NCI-H460 (cell line): ENCODE measurements around the gene ZPBP. TPM values are rescaled to one million over a fixed set of nuclear protein-coding genes. Genes with fewer than 3 reads are reported as not detected.

Source experiments
- DNase-seq: peaks from one replicate; pipeline ENCODE4 v3.0.0-alpha.2; 2016; ENCODE audit warnings: low read depth; ENCODE audit errors: extremely low read depth
- polyA plus RNA-seq: library from polyadenylated mRNA; depleted of rRNA; stranded (reverse); fragments of >200 nt; gene quantifications from 2 replicates; pipeline ENCODE4 v1.2.3, GENCODE V29; 2014; cell fraction: nucleus; rRNA removed
- total RNA-seq: library from RNA; depleted of rRNA; stranded (reverse); fragments of >200 nt; shearing (Covaris generic); gene quantifications from 2 replicates; pipeline ENCODE4 v1.2.3, GENCODE V29; 2014; rRNA removed

The ZPBP gene, protein sequence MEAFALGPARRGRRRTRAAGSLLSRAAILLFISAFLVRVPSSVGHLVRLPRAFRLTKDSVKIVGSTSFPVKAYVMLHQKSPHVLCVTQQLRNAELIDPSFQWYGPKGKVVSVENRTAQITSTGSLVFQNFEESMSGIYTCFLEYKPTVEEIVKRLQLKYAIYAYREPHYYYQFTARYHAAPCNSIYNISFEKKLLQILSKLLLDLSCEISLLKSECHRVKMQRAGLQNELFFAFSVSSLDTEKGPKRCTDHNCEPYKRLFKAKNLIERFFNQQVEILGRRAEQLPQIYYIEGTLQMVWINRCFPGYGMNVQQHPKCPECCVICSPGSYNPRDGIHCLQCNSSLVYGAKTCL
- total RNA-seq = not detected in 2 replicates
- not detected in 2 replicates for polyA plus RNA-seq

DNA sequence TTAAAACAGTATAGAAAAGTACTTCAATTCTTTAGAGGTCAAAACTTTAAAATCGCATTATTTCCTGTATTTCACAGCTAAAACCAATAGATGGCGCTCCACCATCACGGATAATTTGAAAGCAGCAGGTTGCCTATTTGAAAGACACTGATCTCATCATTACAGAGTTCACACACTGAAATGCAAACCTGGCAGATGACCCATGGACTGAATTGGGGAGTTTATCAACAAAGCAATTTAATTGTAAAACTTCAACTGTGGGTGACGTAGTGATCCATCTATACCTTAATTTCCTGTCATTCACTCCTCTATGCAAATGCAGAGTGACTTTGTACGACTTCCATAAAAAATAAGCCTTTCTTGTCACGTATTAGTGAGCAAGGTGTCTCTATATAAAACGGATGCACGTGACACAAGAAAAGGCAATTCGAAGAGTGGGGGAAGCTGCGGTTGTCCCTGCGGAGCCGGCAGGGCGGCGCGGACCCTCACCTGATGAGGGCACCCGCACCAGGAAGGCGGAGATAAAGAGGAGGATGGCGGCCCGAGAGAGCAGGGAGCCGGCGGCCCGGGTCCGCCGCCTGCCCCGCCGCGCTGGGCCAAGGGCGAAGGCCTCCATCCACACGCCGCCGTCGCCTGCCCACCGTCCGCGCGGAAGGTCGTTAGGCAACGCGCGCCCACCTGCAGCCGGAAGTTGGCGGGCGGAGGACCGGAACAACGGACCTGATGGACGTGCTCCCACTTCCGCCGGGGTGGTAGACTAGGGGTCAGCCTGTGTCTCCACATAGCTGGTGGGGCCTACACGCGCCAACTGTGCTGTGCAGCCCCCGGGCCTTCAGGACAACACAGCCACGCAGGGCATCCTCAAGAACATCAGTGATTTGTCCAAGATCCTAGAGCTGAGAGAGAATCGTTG is at the start of gene ZPBP:
ZPBP (minus strand) TSS at position 668 of the 913 bp plus-strand sequence; CDS start at position 616, 52 bp downstream.
- peak; percentile 5 for DNase-seq

DNA sequence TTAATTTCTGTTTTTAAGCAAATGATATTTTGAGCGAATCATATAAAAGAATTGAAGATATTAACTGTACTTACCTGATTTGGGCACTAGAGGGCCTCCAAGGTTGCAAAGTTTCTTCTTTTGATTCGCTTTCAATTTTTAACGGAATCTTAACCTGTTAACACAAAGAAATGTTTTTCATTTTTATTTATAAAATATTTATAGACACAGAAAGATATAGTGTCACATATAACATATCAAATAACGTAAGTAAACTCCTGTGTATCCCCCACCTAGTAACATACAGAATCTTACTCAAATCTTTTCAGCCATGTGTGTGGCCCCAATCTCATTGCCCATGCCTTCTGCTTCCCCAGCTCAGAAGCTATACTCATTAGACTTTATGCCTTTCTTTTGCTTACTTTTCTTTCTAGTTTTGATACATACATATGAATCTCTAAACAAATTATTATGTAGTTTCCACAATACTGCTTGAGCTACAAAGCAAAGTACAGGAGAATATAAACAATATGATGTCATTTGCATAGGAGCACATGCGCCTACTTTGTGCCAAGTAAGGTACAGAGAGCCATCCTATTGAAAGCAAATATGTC is 49.5 kb upstream of the ZPBP start:
- no peak for DNase-seq

DNA sequence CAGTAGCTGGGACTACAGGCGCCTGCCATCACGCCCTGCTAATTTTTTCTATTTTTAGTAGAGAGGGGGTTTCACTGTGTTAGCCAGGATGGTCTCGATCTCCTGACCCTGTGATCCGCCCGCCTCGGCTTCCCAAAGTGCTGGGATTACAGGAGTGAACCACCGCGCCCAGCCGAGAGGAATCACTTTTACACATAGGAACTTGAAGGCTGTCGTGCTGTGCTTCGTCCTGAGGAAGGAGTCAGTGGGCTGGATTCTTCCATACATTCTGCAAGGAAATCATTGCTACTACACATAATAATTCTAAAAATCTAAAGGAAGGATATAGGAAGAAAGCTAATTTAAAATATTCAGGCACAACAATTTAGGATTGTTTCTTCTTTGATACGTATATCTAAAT is 48.8 kb upstream of the ZPBP start:
- DNase-seq = no peak

DNA sequence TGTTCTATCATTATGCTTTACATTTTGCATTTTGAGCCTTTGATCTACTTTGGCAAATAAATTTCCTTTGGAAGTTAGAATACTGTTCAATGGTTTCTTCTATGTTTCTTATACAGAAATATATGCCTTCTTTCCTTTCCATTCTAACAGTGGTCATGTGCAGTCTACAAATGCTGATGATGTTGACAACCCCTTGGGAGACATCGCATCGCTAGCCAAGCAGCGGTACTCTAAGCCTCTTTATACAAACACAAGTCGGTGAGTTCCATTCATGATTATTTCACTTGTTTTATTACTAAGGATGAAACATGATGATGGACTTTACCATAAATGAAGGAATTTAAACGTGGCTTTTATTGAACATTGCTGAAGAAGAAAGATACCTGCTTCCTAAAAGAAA is 48.1 kb upstream of the ZPBP start:
- DNase-seq = no peak

DNA sequence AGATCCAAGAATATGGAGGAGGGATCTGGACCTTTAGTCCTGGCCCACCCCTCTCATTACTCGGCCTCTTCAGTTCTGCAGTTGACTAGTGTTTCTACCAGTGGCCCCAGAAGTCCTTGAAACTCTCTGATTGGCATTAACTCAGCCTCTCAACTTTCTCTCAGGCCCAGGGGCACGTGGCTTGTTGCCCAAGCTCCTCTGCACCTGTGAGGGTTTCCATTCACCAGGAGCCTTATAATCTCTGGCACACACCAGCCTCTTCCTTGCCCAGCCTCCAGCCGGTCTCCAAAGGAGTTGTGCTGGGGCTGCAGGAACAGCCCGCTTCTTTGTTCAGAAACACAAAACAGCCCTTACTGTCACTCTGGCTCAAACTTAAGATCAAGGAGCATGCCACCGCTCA is 47.6 kb upstream of the ZPBP start:
- no peak for DNase-seq

DNA sequence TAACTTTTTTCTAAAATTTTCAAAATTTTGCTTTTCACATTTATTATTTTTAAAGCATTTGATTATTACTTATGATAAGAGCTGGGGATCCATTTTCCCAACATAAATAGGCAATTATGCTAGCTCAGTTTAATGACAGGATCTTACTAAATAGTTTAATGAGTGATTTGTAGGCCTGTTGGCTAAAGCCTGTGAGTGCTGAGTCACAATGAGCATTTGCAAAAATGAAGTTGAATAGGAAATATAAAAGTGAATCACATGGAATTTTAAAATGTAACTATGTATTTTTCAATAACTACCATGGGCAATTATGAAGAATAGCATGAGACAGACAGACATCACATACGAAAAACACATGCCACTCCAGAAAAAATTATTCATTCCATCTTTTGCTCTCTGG is 45.1 kb upstream of the ZPBP start:
- DNase-seq = no peak

DNA sequence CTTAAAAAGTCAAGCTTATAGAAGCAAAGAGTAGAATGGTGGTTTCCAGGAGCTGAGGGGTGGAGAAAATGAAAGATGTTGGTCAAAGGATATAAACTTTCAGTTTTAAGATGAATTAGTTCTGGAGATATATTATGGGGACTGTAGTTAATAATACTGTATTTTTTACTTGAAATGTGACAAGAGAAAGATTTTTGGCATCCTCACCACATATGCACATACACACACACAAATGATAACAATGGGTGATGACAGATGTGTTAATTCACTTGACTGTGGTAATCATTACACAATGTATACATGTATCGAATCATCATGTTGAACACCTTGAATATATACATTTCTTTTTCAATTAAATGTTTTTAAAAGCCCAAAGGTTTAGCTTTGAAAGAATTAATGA is 32.7 kb upstream of the ZPBP start:
- DNase-seq = no peak

DNA sequence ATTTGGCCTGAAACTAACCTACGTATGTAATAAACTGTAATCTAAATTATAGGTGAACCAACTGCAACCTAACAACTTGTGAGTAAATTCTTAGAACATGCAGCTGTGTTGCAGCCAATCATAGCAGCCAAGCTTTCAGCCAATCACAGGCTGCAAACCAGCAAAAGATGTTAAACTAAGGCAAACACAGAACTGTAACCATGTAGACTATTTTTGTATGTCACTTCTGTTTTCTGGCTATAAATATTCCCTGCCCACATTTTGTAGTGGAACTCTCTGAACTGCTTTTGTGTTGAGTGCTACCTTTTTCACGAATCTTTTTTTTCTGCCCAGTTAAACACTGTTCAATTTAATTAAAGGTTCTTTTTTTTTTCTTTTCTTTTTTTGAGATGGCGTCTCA is 28.2 kb upstream of the ZPBP start:
- DNase-seq = no peak

DNA sequence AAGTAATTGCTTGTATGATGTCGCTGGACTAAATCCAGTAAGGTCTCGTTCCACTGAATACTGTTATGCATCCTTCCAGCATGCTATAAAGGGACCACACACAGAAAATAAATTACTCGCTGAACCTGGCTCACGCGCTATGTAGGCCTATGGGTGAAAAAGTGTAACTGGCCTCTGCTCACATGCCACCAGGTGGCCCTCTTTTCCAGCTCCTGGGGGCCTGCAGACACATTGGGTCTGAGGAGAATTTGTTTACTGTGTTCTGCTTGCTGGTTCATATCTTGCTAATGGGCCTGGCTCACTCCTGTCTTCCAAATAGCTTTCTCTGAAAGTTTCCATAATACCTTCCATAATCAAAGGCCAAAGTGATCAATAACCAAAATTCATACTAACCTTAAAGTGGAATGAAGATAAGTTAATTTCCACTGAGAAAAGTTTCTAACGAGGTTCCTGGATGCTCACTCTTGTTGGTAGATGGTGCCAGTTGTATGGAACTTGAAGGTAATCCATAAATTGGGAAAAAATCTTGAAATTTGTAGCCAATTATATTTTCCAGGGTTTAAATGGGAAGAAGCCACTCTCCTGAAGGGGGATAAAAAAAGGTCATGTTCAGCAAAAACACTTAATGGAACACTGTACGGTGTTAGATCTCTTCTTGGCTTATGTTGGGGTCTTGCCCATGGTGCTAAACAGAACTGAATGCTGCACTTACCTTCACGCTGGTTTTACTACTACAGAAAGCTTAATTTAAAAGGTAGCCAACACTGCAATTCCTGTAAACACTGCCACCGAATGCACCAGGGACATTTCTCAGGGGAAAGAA is 27.0 kb upstream of the ZPBP start:
- DNase-seq = no peak

DNA sequence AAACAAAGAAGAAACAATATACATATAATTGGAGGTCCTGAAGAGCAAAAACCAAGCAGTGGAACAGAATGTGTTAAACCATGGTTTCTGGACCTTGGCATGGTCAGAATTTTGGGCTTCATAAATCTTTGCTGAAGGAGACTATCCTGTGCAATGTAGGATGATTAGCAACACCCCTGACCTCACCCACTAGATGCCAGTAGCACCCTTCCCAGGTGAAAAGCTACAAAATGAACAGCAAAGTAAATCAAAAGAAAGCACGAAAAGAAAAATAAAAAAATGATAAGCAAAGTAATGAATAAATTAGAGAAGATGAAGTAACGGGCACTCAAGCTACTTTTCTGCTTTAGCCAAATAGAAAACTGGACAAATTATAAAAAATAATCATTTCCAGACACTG is 19.2 kb upstream of the ZPBP start:
- no peak for DNase-seq

DNA sequence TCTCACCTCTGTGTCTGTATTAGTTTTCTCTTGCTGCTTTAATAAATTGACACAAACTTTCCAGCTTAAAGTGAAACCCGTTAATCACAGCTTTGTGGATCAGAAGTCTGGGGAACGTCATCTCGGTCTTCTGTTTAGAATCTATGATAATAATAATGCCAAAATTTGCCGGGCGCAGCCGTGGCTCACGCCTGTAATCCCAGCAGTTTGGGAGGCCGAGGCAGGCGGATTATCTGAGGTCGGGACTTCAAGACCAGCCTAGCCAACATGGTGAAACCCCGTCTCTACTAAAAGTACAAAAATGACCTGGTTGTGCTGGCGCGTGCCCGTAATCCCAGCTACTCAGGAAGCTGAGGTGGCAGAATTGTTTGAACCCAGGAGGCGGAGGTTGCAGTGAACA is 8.8 kb upstream of the ZPBP start:
- DNase-seq = no peak

DNA sequence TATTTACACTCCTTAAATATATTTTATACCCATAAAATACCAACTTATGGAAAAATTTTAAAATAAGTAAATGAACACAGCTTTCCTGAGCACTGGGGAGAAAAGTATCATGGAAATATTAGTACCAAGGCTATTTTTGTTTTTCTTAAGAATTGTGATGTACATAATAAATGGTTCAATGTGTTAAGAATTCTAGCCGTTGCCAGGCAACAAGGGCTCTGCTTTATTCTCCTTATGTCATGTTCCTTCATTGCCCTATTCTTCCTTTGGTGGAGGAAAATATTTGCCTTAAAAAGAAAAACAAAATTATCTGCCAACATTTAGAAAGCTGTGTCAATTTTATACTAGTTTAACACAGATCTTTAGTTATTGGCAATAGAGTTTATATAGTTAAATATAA is 2.6 kb upstream of the ZPBP start:
- DNase-seq = no peak

DNA sequence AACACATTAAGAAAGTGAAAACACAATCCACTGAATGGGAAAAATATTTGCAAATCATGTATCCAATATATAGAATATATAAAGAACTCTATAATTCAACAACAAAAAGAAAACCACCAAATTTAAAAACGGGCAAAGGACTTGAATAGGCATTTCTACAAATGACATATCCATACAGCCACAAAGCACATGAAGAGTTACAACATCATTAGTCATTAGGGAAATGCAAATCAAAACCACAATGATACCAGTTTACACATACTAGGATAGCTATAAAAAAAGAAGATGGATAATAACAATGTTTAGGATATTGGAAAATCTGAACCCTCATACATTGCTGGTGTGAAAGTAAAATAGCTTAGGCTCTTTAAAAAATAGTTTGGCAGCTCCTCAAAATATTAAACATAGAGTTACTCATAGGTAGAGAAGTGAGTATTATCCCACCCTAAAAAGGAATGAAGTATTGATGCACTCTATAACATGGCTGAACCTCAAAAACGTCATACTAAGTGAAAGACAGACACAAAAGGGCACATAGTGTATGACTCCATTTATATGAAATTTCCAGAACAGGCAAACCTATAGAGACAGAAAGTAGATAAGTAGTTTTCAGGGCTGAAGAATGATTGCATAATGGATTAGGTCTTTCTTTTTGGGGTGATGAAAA is 4.5 kb downstream of the ZPBP start:
- DNase-seq = no peak

DNA sequence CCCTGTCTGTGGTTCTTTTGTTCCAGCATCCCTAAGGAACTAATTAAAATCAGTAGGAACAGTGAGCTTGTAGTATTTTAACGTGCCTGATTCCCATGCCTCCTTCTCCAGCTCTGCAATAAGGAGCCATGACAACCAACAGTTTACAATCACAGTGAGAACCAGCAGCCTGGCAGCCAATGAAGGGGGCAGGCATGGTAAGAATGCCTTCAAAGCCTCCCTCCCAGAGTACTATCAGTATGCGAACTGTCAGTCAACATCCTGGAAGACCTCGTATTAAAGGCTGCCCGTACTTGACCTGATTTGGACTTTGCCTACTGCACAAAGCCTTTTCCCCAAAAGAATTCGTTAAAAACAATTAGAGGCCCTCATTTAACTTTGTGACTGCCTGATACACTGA is 7.7 kb downstream of the ZPBP start:
- no peak for DNase-seq

DNA sequence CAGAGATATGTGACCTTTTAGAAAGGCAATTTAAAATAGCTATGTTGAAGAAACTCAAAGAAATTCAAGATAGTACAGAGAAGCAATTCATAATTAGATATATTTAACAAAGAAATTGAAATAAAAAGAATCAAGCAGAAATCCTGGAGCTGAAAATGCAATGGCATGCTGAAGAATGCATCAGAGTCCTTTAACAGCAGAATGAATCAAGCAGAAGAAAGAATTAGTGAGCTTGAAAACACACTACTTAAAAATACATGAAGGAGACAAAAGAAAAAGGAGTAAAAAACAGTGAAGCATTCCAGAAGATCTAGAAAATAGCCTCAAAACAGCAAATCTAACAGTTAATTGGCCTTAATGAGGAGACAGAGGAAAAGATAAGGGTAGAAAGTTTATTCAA is 20.0 kb downstream of the ZPBP start:
- DNase-seq = no peak

DNA sequence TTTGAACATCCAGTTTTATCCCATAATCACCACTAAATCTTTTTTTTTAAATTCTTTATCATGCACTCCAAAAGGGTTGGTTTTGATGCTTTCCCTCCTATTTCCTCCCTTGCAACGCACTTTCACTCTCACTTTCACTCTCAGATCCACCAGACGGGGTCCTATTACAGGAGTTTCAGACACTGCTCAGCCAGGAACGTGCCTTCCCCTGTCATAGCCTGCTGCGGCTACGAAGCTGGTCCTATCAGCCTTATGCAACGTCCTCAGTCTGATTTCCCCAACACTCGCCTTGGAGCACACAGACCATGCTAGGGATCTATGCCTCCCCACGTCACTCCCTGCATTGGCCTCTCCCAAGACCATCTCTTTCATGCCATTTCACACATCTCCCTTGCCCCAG is 23.4 kb downstream of the ZPBP start:
- DNase-seq = no peak

DNA sequence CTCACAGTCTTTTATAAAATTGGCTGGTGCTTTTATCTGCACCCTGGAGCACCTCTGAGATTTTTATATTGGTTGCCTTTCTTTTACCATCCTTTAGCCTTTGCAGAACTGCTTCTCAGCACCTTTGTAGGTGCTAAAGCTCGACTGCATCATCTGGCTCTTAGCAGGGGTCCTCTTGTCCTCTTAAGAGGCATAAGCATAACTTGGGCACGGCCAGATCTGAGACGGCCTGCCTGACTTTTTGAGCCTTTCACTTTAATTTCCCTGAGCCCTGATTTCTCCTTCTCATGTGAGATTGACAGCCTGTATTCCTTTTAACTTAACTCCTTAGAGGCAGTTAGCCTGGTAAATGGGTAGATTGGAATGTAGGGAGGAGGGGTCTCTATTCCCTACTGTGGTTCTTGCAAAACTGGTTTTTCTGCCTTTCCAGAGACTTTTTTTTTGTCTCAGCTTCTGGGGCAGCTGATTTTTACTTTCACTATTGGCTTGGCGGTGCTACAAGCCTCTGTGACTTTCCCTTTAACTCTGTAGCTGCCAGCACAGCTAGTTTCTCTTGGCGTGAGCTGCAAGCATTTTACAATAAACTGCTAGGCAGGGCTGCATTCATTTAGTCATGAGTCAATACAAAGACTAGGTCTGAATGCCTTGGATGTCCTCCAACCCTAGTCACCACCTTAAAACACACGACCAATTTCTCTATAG is 24.0 kb downstream of the ZPBP start:
- no peak for DNase-seq

DNA sequence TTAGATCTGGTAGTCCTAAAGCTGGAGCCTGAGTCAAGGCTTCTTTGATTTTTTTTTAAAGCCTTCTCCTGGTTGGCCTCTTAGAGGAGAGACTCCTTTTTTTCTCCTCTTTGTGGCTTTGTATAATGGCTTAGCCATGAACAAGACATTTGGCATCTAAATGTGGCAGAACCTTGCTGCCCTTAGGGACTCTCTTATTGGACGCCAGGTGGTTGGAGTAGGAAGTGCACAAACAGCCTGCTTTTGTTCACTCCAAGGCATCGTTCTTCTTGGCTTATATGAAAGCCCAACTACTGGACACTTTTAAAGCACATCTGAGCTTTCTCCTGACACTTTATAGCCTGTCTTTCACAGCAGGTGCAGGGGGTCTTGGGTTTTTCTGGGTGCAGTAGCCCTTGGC is 25.0 kb downstream of the ZPBP start:
- DNase-seq = no peak

DNA sequence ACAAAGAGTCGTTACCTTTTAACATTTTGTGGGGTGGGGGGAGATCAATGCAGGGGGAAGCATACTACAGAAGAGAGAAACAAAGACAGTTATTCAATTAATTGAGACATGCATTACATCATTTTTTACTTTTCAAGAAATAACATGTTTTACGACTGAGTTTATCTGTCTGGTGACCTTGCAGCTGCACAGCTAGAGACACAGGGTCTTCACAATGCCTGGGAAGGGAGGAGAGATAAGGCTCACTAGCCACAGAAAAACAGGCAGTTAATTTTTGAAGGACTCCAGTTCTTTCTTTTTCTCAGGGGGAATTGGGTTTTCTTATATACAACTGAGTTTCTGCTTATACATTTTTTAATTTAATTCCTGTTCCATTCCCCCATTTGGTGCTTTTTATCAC is 30.1 kb downstream of the ZPBP start:
- DNase-seq = no peak
